K562 (cell line): ENCODE results near the gene SPTAN1. TPM values are rescaled to one million over a fixed set of nuclear protein-coding genes. Genes with fewer than 3 reads are reported as not detected.

Experiments used
- ATF6 ChIP-seq: sonication (generic); formaldehyde crosslinking; IDR thresholded peaks from 2 replicates; pipeline ENCODE4 v1.4.0; 2020; ENCODE audit warnings: mild to moderate bottlenecking, missing genetic modification reagents
- CHAMP1 ChIP-seq: fragments of 450-650 bp; IDR thresholded peaks from 2 replicates; pipeline ENCODE4 v1.6.1; 2016; ENCODE audit warnings: mild to moderate bottlenecking
- CHCHD3 ChIP-seq: fragments of 250-450 bp; sonication (Bioruptor Pico); IDR thresholded peaks from 2 replicates; pipeline ENCODE4 v2.1.2; 2022; ENCODE audit warnings: mild to moderate bottlenecking
- GTF2B ChIP-seq: IDR thresholded peaks from 2 replicates; pipeline ENCODE4 v1.6.1; 2011; ENCODE audit not compliant: insufficient read length; ENCODE audit errors: extremely low read depth
- GTF2E2 ChIP-seq: fragments of 200-800 bp; sonication (Bioruptor generic); IDR thresholded peaks from 2 replicates; pipeline ENCODE4 v1.6.1; 2016; ENCODE audit warnings: missing genetic modification characterization, missing compliant biosample characterization
- KAT7 ChIP-seq: sonication (generic); formaldehyde crosslinking; IDR thresholded peaks from 2 replicates; pipeline ENCODE4 v1.8.0; 2022; ENCODE audit warnings: missing genetic modification reagents, mild to moderate bottlenecking, borderline replicate concordance
- NFE2L1 ChIP-seq: fragments of 450-650 bp; IDR thresholded peaks from 2 replicates; pipeline ENCODE4 v1.6.1; 2016; ENCODE audit warnings: missing genetic modification characterization, low read depth, mild to moderate bottlenecking, missing compliant biosample characterization, moderate library complexity, borderline replicate concordance
- POLR2AphosphoS2 ChIP-seq: IDR thresholded peaks from 2 replicates; pipeline ENCODE4 v1.6.1; 2012; ENCODE audit warnings: low read length, improper control_type of control experiment
- PTRF ChIP-seq: fragments of 450-650 bp; IDR thresholded peaks from 2 replicates; pipeline ENCODE4 v1.6.1; 2016; ENCODE audit warnings: mild to moderate bottlenecking, missing genetic modification characterization, missing compliant biosample characterization
- RBM14 ChIP-seq: fragments of 200-400 bp; formaldehyde crosslinking; IDR thresholded peaks from 2 replicates; pipeline ENCODE4 v1.6.1; 2018; ENCODE audit warnings: low read depth, mild to moderate bottlenecking, low read length, moderate library complexity, borderline replicate concordance; ENCODE audit not compliant: insufficient read depth
- SRF ChIP-seq, 2 experiments: fragments of 250-450, 450-650 bp in 1 of 2; sonication (Bioruptor Pico) in 1 of 2; sonication (generic) in 1 of 2; formaldehyde crosslinking; IDR thresholded peaks; 2 replicates each; pipeline versions ENCODE4 v1.5.0 to v1.5.1; 2020 to 2022; ENCODE audit warnings: mild to moderate bottlenecking in 1 of 2, missing genetic modification reagents in 1 of 2
- SRSF7 ChIP-seq: fragments of 200-400 bp; formaldehyde crosslinking; optimal IDR thresholded peaks from 2 replicates; pipeline ENCODE3; 2017; ENCODE audit warnings: mild to moderate bottlenecking, low read depth, low read length
- ZHX1 ChIP-seq: fragments of 150-350 bp; conservative IDR thresholded peaks from 2 replicates; pipeline ENCODE4 v1.6.1; 2014; ENCODE audit warnings: low read length
- ZNF217 ChIP-seq: sonication (generic); formaldehyde crosslinking; IDR thresholded peaks from 2 replicates; pipeline ENCODE4 v1.8.0; 2022; ENCODE audit warnings: mild to moderate bottlenecking, missing genetic modification reagents
- ZNF668 ChIP-seq: fragments of 250-450 bp; sonication (Bioruptor Pico); IDR thresholded peaks from 2 replicates; pipeline ENCODE4 v1.8.0; 2022; ENCODE audit warnings: mild to moderate bottlenecking, inconsistent platforms
- ZNF75A ChIP-seq: fragments of 450-650 bp; formaldehyde crosslinking; IDR thresholded peaks from 2 replicates; pipeline ENCODE4 v1.4.0; 2020; ENCODE audit warnings: mild to moderate bottlenecking
- polyA plus RNA-seq, 8 experiments: library from polyadenylated mRNA; depleted of rRNA in 4 of 8; stranded (reverse) in 5 of 8; unstranded in 3 of 8; fragments of >200 nt; fragmentation: Nextera tagmentation in 2 of 8; fragmentation: Illumina TruSeq in 1 of 8; extraction: Ambion mirVana in 2 of 8; extraction: Trizol in 1 of 8; gene quantifications; 2 replicates each; pipeline versions ENCODE4 v1.2.1 to v1.2.3, GENCODE V29; 2011 to 2014; ENCODE audit warnings: inconsistent platforms in 1 of 8, missing spikeins in 1 of 8
- total RNA-seq, 7 experiments: library from RNA; depleted of rRNA in 6 of 7; stranded (reverse); fragments of >200 nt in 6 of 7; fragmentation: Illumina TruSeq in 2 of 7; extraction: Trizol in 2 of 7; gene quantifications; 2 replicates each; pipeline versions ENCODE4 v1.2.1 to v1.2.3, GENCODE V29; 2011 to 2021; ENCODE audit warnings: low replicate concordance in 1 of 7
- TF ChIP-seq, protein P1 (sequence below), 2 experiments: fragments of 150-350 bp in 1 of 2; IDR thresholded peaks; 2 replicates each; pipeline ENCODE4 v1.6.1; 2012 to 2016; ENCODE audit warnings: low read depth in 2 of 2, low read length in 2 of 2, mild to moderate bottlenecking in 1 of 2, moderate library complexity in 1 of 2

The SPTAN1 gene
- total and polyA plus RNA-seq, 9 of the 15 experiments (the other 6 are each of a cell fraction or from before 2014, with no cell fraction given), result 1.5 to 13.5 (median 6.8) TPM

- TF ChIP-seq CHAMP1 (no peak), KAT7 (CRISPR knock-in tag) (no peak), CHCHD3 (CRISPR knock-in tag) (no peak), POLR2AphosphoS2 (no peak), SRSF7 (no peak), ZNF668 (no peak), ZNF217 (CRISPR knock-in tag) (no peak), NFE2L1 (tag) (no peak), SRF (CRISPR knock-in tag; IDR thresholded peaks at IDR 0.05) (no peak), GTF2B (no peak), ATF6 (CRISPR knock-in tag) (no peak), GTF2E2 (tag) (no peak), ZHX1 (no peak), RBM14 (no peak), ZNF75A (CRISPR knock-in tag) (no peak), PTRF (tag) (no peak)
- TF ChIP-seq, protein P1, sequence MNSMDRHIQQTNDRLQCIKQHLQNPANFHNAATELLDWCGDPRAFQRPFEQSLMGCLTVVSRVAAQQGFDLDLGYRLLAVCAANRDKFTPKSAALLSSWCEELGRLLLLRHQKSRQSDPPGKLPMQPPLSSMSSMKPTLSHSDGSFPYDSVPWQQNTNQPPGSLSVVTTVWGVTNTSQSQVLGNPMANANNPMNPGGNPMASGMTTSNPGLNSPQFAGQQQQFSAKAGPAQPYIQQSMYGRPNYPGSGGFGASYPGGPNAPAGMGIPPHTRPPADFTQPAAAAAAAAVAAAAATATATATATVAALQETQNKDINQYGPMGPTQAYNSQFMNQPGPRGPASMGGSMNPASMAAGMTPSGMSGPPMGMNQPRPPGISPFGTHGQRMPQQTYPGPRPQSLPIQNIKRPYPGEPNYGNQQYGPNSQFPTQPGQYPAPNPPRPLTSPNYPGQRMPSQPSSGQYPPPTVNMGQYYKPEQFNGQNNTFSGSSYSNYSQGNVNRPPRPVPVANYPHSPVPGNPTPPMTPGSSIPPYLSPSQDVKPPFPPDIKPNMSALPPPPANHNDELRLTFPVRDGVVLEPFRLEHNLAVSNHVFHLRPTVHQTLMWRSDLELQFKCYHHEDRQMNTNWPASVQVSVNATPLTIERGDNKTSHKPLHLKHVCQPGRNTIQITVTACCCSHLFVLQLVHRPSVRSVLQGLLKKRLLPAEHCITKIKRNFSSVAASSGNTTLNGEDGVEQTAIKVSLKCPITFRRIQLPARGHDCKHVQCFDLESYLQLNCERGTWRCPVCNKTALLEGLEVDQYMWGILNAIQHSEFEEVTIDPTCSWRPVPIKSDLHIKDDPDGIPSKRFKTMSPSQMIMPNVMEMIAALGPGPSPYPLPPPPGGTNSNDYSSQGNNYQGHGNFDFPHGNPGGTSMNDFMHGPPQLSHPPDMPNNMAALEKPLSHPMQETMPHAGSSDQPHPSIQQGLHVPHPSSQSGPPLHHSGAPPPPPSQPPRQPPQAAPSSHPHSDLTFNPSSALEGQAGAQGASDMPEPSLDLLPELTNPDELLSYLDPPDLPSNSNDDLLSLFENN (IDR thresholded peaks at IDR 0.05; ENCODE audit: low read depth in 2 of 2, low read length in 2 of 2), result peak in 1 of 2 experiments; percentile 71; a peak in 1 of 4 replicates
Measured at GRCh38 chr9:128593039-128593438, 40.7 kb downstream of the SPTAN1 start (continued).
